Fibroblast of gingiva (primary cell): ENCODE measurements around the gene SRD5A3.

Source experiments
- DNase-seq: peaks from one replicate; pipeline ENCODE4 v3.0.0-alpha.2; 2011; ENCODE audit warnings: low read depth

SRD5A3 gene

GRCh38 chr4:55407764-55408163, 61.7 kb downstream of the SRD5A3 start:
- DNase-seq, result no peak

GRCh38 chr4:55409468-55410171, 63.6 kb downstream of the SRD5A3 start:
- DNase-seq, result peak; percentile 72

DNA sequence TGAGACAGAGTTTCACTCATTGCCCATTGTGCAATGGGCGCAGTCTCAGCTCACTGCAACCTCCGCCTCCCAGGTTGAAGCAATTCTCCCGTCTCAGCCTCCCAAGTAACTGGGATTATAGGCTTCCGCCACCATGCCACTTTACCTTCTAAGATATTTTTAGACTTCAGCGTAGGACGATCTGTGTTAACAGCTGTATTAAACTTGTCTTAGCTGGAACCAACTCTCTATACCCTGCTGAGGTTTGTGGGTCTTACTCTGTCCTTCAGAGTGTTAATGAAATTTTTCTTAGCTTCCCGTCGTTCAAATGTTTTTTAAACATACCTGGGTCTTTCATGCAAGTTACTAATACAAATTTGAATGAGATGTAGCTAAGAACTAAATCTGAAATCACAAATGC, 64.4 kb downstream of the SRD5A3 start:
- DNase-seq, result no peak

DNA sequence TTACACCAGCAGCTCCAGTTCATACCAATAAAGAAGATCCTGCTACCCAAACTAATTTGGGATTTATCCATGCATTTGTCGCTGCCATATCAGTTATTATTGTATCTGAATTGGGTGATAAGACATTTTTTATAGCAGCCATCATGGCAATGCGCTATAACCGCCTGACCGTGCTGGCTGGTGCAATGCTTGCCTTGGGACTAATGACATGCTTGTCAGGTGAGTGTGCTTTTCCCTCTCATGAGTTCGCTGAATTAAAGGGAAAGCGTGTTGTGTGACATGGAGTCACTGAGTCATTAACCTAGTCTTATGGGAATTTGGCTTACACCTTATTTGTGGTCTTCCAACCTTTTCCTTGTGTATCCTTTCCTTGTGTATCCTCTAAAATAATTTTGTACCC, 65.6 kb downstream of the SRD5A3 start:
- no peak for DNase-seq

GRCh38 chr4:55416176-55416575, 70.1 kb downstream of the SRD5A3 start:
- no peak for DNase-seq
